Epithelial cell of esophagus (primary cell): Measurements from ENCODE around the gene CD1D.

Source experiments
- DNase-seq: peaks from one replicate; pipeline ENCODE4 v3.0.0; 2010; ENCODE audit warnings: low read depth
- H3K4me3 ChIP-seq: 2 replicates; pipeline ENCODE4 v1.5.1; 2011; ENCODE audit warnings: mild to moderate bottlenecking, low read length, control low read depth
- CTCF ChIP-seq: IDR thresholded peaks from 2 replicates; pipeline ENCODE4 v1.5.1; 2011; ENCODE audit warnings: low read depth, mild to moderate bottlenecking, low read length, control low read depth, inconsistent platforms; ENCODE audit not compliant: insufficient read depth; ENCODE audit errors: missing control alignments

Gene CD1D

GRCh38 chr1:158153746-158154444 is 26.8 kb upstream of the CD1D start:
- no peak for TF ChIP-seq CTCF
- DNase-seq = no peak
- no peak overlapping the region for H3K4me3 ChIP-seq

- H3K4me3 ChIP-seq = no peak overlapping the region
- no peak for DNase-seq
- no peak for TF ChIP-seq CTCF
These were observed 26.2 kb upstream of the CD1D start for GRCh38 chr1:158154501-158154900.

GRCh38 chr1:158155673-158156072 is 25.0 kb upstream of the CD1D start:
- DNase-seq = peak; percentile 73
- no peak overlapping the region for H3K4me3 ChIP-seq
- TF ChIP-seq CTCF = no peak

GRCh38 chr1:158159597-158159996 is 21.1 kb upstream of the CD1D start:
- H3K4me3 ChIP-seq = no peak overlapping the region
- no peak for TF ChIP-seq CTCF
- no peak for DNase-seq

- no peak for TF ChIP-seq CTCF
- H3K4me3 ChIP-seq = no peak overlapping the region
- no peak for DNase-seq
These were observed 19.2 kb upstream of the CD1D start for GRCh38 chr1:158161446-158161845.

GRCh38 chr1:158163000-158163947 is 17.4 kb upstream of the CD1D start:
- no peak overlapping the region for H3K4me3 ChIP-seq
- no peak for DNase-seq
- TF ChIP-seq CTCF = no peak
